Prostate gland (tissue), 2 donors: ENCODE results near the gene PALLD.

Experiments
- POLR2A ChIP-seq: fragments of 450-650 bp; IDR thresholded peaks from one replicate; pipeline ENCODE4 v1.6.1; 2016; ENCODE audit warnings: antibody characterized with exemption, mild to moderate bottlenecking
- TF ChIP-seq, protein P1 (sequence below), 4 experiments: fragments of 200-600 bp in 2 of 4; fragments of 450-650 bp in 2 of 4; sonication (generic) in 2 of 4; IDR thresholded peaks; 1 replicate in 3 of 4; 2 replicates in 1 of 4; pipeline ENCODE4 v1.5.1; 2016 to 2019; ENCODE audit warnings: antibody characterized with exemption in 4 of 4, mild to moderate bottlenecking in 2 of 4, moderate library complexity in 2 of 4

DNA sequence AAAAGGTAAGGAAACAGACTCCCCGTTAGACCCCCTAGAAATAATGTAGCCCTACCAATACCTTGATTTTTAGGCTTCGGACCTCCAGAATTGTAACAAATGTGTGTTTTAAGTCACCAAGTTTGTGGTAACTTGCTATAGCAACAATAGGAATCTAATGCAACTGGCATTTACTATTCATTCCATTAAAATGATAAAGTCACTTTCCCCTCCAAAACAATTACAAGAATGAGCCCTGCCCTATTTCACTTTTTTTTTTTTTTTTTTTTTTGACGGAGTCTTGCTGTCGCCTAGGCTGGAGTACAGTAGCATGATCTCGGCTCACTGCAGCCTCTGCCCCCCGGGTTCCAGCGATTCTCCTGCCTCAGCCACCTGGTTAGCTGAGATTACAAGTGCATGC is 13.0 kb upstream of the PALLD start:
- TF ChIP-seq, protein P1, sequence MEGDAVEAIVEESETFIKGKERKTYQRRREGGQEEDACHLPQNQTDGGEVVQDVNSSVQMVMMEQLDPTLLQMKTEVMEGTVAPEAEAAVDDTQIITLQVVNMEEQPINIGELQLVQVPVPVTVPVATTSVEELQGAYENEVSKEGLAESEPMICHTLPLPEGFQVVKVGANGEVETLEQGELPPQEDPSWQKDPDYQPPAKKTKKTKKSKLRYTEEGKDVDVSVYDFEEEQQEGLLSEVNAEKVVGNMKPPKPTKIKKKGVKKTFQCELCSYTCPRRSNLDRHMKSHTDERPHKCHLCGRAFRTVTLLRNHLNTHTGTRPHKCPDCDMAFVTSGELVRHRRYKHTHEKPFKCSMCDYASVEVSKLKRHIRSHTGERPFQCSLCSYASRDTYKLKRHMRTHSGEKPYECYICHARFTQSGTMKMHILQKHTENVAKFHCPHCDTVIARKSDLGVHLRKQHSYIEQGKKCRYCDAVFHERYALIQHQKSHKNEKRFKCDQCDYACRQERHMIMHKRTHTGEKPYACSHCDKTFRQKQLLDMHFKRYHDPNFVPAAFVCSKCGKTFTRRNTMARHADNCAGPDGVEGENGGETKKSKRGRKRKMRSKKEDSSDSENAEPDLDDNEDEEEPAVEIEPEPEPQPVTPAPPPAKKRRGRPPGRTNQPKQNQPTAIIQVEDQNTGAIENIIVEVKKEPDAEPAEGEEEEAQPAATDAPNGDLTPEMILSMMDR (IDR thresholded peaks at IDR 0.05) = no peak
- TF ChIP-seq POLR2A = no peak
